ENCODE data around the gene IL1RAPL2. TPM values are rescaled to one million over a fixed set of nuclear protein-coding genes. Genes with fewer than 3 reads are reported as not detected.

The IL1RAPL2 gene
- total RNA-seq, 2 experiments from 2014 or later: not detected

DNA sequence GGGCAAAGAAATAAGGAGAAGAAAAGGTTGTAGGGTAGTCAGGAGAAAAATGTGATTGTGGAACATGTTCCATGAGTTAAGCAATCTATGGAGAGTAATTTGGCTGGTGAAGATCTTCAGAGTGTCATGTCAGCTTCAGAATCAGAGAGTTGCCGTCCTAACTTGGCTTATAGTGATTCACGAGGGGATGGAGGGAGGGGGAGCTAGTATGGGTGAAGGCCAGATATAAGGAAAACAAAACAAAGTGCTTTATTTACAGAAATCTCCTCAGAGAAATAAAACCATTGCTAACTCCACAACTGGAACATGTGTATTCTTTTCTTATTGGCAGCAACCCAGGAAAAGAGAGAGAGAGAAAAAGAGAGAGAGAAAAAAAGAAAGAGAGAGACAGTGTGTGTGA is 999.9 kb downstream of the IL1RAPL2 start:
- Mint-ChIP-seq H3K27ac (no peak overlapping the region), H3K27me3 (no peaks in the 10 kb centered on the region), H3K4me1 (no peaks in the 10 kb centered on the region), H3K36me3 (ENCODE audit: low read depth) (no peaks in the 10 kb centered on the region), H3K4me3 (no peak overlapping the region), H3K9me3 (ENCODE audit: low read depth) (peaks cover 3% of the 10 kb centered on the region)
- intact Hi-C loops (cut with DNase I, micrococcal nuclease): no loop called here
- CTCF ChIA-PET: no interaction called here
- ATAC-seq (no peak), DNase-seq (no peak)
- POLR2A ChIA-PET: no interaction called here

DNA sequence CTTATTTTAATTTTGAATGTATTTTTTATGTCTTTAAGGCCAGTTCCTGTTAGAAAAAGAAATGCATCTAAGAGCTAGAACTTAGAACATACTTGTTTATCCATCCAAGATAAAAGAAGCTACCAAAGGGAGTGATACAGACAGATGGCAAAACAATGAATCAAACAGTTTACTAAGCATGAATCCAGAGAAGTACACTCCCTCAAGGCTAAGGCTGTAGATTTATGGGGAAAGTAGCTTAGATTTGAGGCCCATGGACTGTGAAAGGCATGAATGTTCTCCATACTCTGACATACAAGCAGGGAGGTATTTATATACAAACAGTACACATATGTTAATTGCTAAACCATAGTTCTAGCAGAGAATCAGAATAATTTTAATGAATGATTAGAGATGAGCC is 1001.1 kb downstream of the IL1RAPL2 start:
- ATAC-seq: no peak
- DNase-seq: no peak
- H3K4me3 Mint-ChIP-seq: no peak overlapping the region
- no peaks in the 10 kb centered on the region for H3K27me3 Mint-ChIP-seq
- ChIA-PET CTCF (no interaction called here), POLR2A (no interaction called here)
- H3K4me1 Mint-ChIP-seq: no peaks in the 10 kb centered on the region
- H3K9me3 Mint-ChIP-seq (ENCODE audit: low read depth): peaks cover 3% of the 10 kb centered on the region
- intact Hi-C loops (cut with DNase I, micrococcal nuclease): no loop called here
- no peaks in the 10 kb centered on the region for H3K36me3 Mint-ChIP-seq (ENCODE audit: low read depth)
- no peak overlapping the region for H3K27ac Mint-ChIP-seq

DNA sequence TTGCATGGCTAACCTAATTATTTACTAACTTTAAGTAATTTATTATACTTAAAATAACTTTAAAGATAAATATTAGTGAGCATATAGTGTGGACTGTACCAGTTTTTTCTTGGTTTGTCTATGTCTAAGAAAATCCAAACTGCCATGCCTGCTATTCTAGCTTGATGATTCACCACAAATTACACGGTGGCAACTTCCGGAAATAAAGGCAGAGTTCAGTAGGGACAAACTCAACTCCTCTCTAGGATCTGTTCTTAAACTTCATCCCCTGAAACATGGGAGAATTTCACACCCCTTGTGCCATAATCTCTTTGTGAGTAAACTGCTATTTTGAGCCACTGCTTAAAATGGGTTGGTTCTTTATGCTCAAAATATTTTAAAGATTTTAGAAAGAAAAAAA is 1042.7 kb downstream of the IL1RAPL2 start:
- no peaks in the 10 kb centered on the region for H3K27me3 Mint-ChIP-seq

DNA sequence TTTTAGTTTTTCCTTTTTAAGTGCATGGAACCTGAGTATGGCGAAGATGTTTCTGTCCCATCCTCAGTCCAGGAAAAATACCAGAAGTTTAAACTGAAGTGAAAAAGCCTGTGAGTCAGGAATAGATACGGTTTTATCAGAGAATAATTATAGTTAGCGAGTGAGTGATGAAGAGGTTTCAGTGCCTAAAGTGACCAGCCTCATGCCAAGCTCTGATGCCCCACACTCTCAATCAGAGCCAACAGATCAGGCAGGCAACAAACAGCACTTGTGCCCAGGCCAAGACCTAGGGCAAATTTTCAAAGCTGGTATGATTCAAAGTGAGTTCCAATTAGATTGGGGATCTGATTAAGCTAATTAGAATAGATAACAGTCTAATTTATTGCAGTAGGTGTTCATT is 1043.5 kb downstream of the IL1RAPL2 start:
- H3K4me1 Mint-ChIP-seq: no peaks in the 10 kb centered on the region
- ATAC-seq (no peak), DNase-seq (no peak)
- intact Hi-C loops (cut with DNase I, micrococcal nuclease): no loop called here
- H3K36me3 Mint-ChIP-seq (ENCODE audit: low read depth): no peaks in the 10 kb centered on the region
- no peak overlapping the region for H3K4me3 Mint-ChIP-seq
- ChIA-PET POLR2A (no interaction called here), CTCF (no interaction called here)
- no peak overlapping the region for H3K27ac Mint-ChIP-seq
- no peaks in the 10 kb centered on the region for H3K9me3 Mint-ChIP-seq (ENCODE audit: low read depth)
- H3K27me3 Mint-ChIP-seq: no peaks in the 10 kb centered on the region

More for the DNA sequence above, 1042.7 kb downstream of the IL1RAPL2 start:
- H3K4me1 Mint-ChIP-seq: no peaks in the 10 kb centered on the region
- no peaks in the 10 kb centered on the region for H3K9me3 Mint-ChIP-seq (ENCODE audit: low read depth)
- H3K4me3 Mint-ChIP-seq: no peak overlapping the region
- no peak for DNase-seq
- no peaks in the 10 kb centered on the region for H3K36me3 Mint-ChIP-seq (ENCODE audit: low read depth)
- CTCF ChIA-PET: no interaction called here
- ATAC-seq: no peak
- POLR2A ChIA-PET: no interaction called here
- intact Hi-C loops (cut with DNase I, micrococcal nuclease): no loop called here
- H3K27ac Mint-ChIP-seq: no peak overlapping the region

DNA sequence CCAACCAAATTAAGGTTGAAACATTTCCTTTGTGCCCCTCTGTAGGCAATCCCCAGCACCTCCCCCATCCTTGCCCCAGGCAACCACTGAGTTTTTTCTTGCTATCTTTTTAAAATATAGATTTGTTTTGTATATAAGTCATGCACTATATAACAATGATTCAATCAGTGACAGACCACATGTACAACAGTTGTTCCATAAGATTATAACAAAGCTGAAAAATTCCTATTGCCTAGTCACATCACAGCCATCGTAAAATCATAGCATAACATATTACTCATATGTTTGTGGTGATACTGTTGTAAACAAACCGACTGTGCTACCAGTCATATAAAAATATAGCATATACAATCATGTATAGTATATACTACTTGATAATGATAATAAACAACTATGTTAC is 1044.4 kb downstream of the IL1RAPL2 start:
- DNase-seq: no peak
- ChIA-PET POLR2A (no interaction called here), CTCF (no interaction called here)
- Mint-ChIP-seq H3K9me3 (ENCODE audit: low read depth) (no peaks in the 10 kb centered on the region), H3K27ac (no peak overlapping the region), H3K4me3 (no peak overlapping the region), H3K4me1 (no peaks in the 10 kb centered on the region), H3K36me3 (ENCODE audit: low read depth) (no peaks in the 10 kb centered on the region), H3K27me3 (no peaks in the 10 kb centered on the region)
- intact Hi-C loops (cut with DNase I, micrococcal nuclease): no loop called here
- no peak for ATAC-seq

DNA sequence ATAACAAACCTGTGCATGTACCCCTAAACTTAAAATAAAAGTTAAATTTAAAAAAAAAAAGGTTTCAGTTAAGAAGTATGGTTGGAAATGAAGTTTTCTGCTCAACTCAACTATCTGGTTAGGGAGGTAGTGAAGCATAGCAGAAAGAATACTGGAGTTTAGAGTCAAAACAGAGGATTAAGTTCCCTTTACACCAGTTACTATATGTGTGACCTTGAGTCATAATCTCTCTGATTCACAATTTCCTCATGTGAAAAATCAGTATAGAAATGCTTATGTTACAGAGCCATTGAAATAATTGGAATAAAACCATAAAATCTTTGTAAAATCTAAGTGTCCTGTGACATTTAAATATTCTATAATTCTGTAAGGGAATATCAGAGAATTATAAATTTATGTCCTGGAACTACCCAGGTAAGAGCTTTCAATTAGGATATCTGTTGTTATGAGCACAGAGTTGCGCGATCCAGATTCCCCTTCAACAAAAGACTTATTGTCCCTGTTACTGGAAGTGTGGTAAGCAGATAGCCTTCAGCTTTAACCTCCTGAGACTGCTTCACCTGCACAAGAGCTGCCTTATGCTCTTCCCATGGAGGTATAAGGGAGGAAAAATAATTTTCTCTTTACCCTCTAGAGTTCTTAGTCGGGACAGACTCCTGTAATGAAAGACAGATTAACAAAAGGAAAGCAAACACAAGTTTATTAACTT is 1052.5 kb downstream of the IL1RAPL2 start:
- Mint-ChIP-seq H3K27me3 (no peaks in the 10 kb centered on the region), H3K27ac (no peak overlapping the region), H3K4me3 (no peak overlapping the region), H3K36me3 (ENCODE audit: low read depth) (no peaks in the 10 kb centered on the region), H3K4me1 (no peaks in the 10 kb centered on the region), H3K9me3 (ENCODE audit: low read depth) (no peaks in the 10 kb centered on the region)
- no peak for DNase-seq
- no peak for ATAC-seq
- intact Hi-C loops (cut with DNase I, micrococcal nuclease): no loop called here
- CTCF ChIA-PET: no interaction called here
- POLR2A ChIA-PET: no interaction called here

DNA sequence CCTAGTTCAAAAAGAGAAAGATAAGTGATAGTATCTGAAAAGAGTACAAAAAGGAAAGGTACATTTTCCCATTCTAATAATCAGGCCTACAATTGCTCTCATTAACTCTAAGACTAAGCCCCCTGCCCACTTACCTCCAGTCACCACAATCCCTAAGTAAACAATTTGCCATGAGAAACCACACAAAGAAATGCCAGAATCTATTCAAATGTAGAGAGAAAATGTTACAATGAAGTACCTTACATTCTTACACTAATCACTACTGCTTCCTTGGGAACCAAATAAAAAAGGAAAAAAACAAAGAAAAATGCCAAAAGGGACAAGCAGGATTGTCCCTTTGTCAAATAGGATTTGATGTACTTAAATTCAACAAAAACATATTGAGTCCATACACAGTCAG is 1068.2 kb downstream of the IL1RAPL2 start:
- peaks cover 5% of the 10 kb centered on the region for H3K9me3 Mint-ChIP-seq (ENCODE audit: low read depth)
- H3K36me3 Mint-ChIP-seq (ENCODE audit: low read depth): no peaks in the 10 kb centered on the region
- ChIA-PET POLR2A (no interaction called here), CTCF (no interaction called here)
- H3K4me3 Mint-ChIP-seq: no peak overlapping the region
- DNase-seq (no peak), ATAC-seq (no peak)
- H3K4me1 Mint-ChIP-seq: no peaks in the 10 kb centered on the region
- intact Hi-C loops (cut with DNase I, micrococcal nuclease): no loop called here
- no peaks in the 10 kb centered on the region for H3K27me3 Mint-ChIP-seq
- no peak overlapping the region for H3K27ac Mint-ChIP-seq

DNA sequence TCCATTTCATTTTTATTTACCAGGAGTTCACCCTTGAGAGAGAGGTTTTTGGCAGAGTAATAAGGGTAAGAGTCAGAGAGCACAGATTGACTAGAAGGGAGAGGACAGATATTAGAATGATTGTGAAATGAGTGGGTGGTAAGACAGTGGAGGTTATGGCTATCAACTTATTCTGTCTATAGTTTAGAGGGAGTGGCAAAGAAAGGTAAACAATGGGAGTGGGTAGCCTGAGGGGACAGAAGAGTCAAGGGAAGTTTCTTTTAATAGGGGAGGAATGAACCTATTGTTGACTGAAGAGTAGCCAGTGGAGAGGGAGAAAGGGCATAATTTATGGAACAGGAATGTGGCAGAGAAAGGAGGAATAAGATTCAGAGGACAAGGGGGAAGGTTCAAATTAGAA is 1069.8 kb downstream of the IL1RAPL2 start:
- no peak for DNase-seq
- Mint-ChIP-seq H3K27me3 (no peaks in the 10 kb centered on the region), H3K27ac (no peak overlapping the region)

DNA sequence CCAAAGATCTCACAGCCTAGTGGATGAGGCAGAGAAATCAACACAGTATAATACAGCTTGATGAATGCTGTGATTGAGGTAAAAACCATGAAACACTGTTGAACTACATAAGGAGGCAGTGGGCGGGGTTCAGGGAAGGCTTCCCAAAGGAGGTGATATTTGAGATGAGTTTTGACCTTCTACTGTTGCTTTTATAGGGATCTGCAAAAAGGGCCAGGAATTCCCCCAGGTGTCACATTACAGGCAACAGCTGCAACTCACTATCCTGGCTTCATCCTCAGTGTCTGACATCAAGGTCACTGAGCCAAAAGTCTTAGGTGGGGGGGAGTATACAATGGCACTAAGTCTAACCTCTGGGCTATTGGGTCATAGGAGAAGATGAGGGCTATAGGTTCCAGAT is 1070.7 kb downstream of the IL1RAPL2 start:
- H3K4me1 Mint-ChIP-seq: no peaks in the 10 kb centered on the region
- ATAC-seq: no peak
- no peak for DNase-seq
- no peaks in the 10 kb centered on the region for H3K36me3 Mint-ChIP-seq (ENCODE audit: low read depth)
- intact Hi-C loops (cut with DNase I, micrococcal nuclease): no loop called here
- no peak overlapping the region for H3K27ac Mint-ChIP-seq
- H3K4me3 Mint-ChIP-seq: no peak overlapping the region
- peaks cover 3% of the 10 kb centered on the region for H3K9me3 Mint-ChIP-seq (ENCODE audit: low read depth)
- ChIA-PET CTCF (no interaction called here), POLR2A (no interaction called here)
- no peaks in the 10 kb centered on the region for H3K27me3 Mint-ChIP-seq

More for the DNA sequence above, 1069.8 kb downstream of the IL1RAPL2 start:
- no peak for ATAC-seq
- H3K36me3 Mint-ChIP-seq (ENCODE audit: low read depth): no peaks in the 10 kb centered on the region
- intact Hi-C loops (cut with DNase I, micrococcal nuclease): no loop called here
- CTCF ChIA-PET: no interaction called here
- no peak overlapping the region for H3K4me3 Mint-ChIP-seq
- H3K4me1 Mint-ChIP-seq: no peaks in the 10 kb centered on the region
- peaks cover 3% of the 10 kb centered on the region for H3K9me3 Mint-ChIP-seq (ENCODE audit: low read depth)
- POLR2A ChIA-PET: no interaction called here

DNA sequence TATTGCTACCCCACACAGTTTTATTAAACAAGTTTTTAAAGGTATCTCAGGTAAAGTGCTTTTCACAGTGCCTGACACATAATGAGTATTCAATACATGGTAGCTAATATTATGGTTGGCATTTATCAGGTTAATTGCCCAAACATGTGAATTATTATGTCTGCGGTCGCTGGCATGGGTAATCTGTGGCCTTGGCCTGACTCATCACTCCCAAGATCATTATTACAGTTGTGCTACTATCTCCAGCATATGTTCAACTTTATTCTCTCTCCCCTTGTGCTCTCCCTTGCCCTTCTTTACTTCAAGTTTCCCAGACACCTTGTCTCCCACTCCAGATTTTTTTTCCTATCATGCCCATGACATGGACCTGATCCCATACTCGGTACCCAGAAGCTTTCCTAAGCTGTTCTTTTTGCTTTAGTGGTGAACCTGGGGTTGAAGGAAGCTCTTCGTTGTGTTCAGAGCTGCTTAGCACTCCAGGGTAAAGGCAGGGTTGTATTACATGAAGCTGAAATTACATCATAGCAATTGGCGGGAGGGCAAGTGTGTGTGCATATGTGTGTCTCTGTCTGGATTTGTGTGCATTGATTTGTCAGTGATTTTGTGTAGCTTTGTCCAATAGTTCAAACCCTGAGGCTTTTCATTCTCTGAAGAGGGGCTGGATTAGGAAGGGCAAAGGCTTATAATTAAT is 1079.8 kb downstream of the IL1RAPL2 start:
- CTCF ChIA-PET: no interaction called here
- POLR2A ChIA-PET: no interaction called here
- no peak overlapping the region for H3K27ac Mint-ChIP-seq
- H3K4me3 Mint-ChIP-seq: no peak overlapping the region
- no peaks in the 10 kb centered on the region for H3K4me1 Mint-ChIP-seq
- DNase-seq (no peak), ATAC-seq (no peak)
- no peaks in the 10 kb centered on the region for H3K36me3 Mint-ChIP-seq (ENCODE audit: low read depth)
- intact Hi-C loops (cut with DNase I, micrococcal nuclease): no loop called here
- H3K27me3 Mint-ChIP-seq: no peaks in the 10 kb centered on the region
- peaks cover 2% of the 10 kb centered on the region for H3K9me3 Mint-ChIP-seq (ENCODE audit: low read depth)

DNA sequence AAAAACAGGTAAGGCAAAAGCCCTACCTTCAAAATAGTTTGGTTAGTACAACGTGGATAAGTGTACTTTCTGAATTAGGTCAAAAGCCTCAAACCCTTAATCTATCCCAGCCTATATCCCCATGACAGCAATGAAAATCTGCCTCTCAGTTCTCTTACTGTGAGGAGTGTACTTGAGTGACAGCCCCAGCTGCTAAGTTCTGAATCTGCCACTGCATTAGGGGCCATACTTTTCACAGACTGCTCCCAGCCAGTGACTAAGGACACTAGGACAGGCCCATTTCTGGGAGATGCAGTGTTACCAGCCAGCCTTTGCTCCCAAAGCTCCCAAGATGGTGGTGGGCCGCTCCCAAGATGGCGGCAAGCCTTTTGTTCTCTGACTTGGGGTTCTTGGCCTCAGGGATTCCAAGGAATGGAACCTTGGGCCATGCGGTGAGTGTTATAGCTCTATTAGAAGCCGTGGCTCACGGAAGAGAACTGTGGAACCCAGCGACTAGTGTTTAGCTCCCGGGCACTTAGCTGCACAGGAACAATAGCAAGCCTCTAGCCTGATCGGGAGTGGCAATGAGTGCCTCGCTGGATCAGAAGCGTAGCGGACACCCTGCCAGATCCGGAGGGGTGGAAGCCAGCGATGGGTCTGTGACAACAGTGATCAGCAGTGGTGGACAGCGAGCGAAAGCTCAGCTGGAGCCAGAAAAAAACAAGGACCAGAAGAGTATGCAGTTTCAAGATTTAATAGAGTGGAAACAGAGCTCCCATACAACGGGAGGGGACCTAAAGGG is 1080.8 kb downstream of the IL1RAPL2 start:
- Mint-ChIP-seq H3K9me3 (ENCODE audit: low read depth) (peaks cover 2% of the 10 kb centered on the region), H3K27me3 (no peaks in the 10 kb centered on the region), H3K4me3 (no peak overlapping the region), H3K4me1 (no peaks in the 10 kb centered on the region), H3K27ac (no peak overlapping the region), H3K36me3 (ENCODE audit: low read depth) (no peaks in the 10 kb centered on the region)
- intact Hi-C loops (cut with DNase I, micrococcal nuclease): no loop called here
- ChIA-PET CTCF (interaction anchor here (0.9 kb wide), 1 partner anchor 40 kb away, joined by 3 read pairs; no protein-coding TSS in a partner anchor), POLR2A (no interaction called here)
- DNase-seq (no peak), ATAC-seq (no peak)

DNA sequence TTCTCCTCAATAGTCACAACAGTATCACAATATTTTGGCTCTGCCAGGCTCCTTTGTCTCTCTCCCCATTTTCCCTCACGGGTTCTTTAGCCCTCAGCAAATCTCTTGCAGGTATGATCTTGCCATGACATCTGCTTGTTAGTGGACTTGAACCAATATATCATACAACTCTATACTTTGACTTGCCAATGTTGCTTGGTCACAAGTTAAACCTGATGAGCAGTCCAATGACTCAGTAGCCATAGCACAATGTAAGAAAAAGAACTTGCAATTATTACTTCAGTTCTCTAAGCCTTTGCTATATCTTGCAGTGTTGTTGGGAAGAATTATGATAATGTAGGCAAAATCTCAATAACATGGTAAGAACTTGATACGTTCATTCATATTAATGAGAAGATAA is 1081.8 kb downstream of the IL1RAPL2 start:
- no peak for ATAC-seq
- no peak overlapping the region for H3K27ac Mint-ChIP-seq
- H3K36me3 Mint-ChIP-seq (ENCODE audit: low read depth): no peaks in the 10 kb centered on the region
- intact Hi-C loops (cut with DNase I, micrococcal nuclease): no loop called here
- no peaks in the 10 kb centered on the region for H3K4me1 Mint-ChIP-seq
- no peaks in the 10 kb centered on the region for H3K27me3 Mint-ChIP-seq
- H3K4me3 Mint-ChIP-seq: no peak overlapping the region
- CTCF ChIA-PET: interaction anchor here (0.9 kb wide), 1 partner anchor 41 kb away, joined by 3 read pairs; no protein-coding TSS in a partner anchor
- peaks cover 2% of the 10 kb centered on the region for H3K9me3 Mint-ChIP-seq (ENCODE audit: low read depth)
- POLR2A ChIA-PET: no interaction called here
- DNase-seq: no peak

All from activated CD4-positive, alpha-beta T cell treated with anti-CD3 and anti-CD28 coated beads for 36 hours (primary cell).